MCF 10A (cell line): ENCODE measurements around the gene YWHAB. TPM values are rescaled to one million over a fixed set of nuclear protein-coding genes. Genes with fewer than 3 reads are reported as not detected.

Source experiments
- BruUV-seq: library from RNA; stranded (reverse); fragments of 400-500 nt; replicated peaks from 2 replicates; lab custom pipeline; 2021; lab: Mats Ljungman, UMichigan
- CTCF ChIA-PET: fragments of 300-600 bp; sonication (Branson Sonifier 250); formaldehyde crosslinking; extraction: SDS; loops from one replicate; lab custom pipeline; 2021; ENCODE audit warnings: antibody characterized with exemption, inconsistent platforms; lab: Yijun Ruan, JAX
- POLR2A ChIA-PET: fragments of 300-600, 350-650 bp; sonication (Branson Sonifier 250); formaldehyde crosslinking; extraction: SDS; loops from one replicate; lab custom pipeline; 2020; ENCODE audit warnings: antibody characterized with exemption, inconsistent platforms; lab: Yijun Ruan, JAX
- DNase-seq: peaks from one replicate; pipeline ENCODE4 v3.0.0-alpha.2; 2018; ENCODE audit not compliant: unreplicated experiment
- H3K27ac Mint-ChIP-seq: one replicate; pipeline ENCODE4 v1.8.0; 2022; ENCODE audit warnings: mild to moderate bottlenecking, low read depth, mixed read lengths; ENCODE audit not compliant: unreplicated experiment
- H3K27me3 Mint-ChIP-seq: one replicate; pipeline ENCODE4 v1.8.0; 2022; ENCODE audit warnings: mixed read lengths; ENCODE audit not compliant: insufficient read depth, unreplicated experiment
- H3K36me3 Mint-ChIP-seq: one replicate; pipeline ENCODE4 v1.8.0; 2022; ENCODE audit warnings: mild to moderate bottlenecking, moderate library complexity, mixed read lengths; ENCODE audit not compliant: insufficient read depth, unreplicated experiment
- H3K4me1 Mint-ChIP-seq: one replicate; pipeline ENCODE4 v1.8.0; 2022; ENCODE audit warnings: mixed read lengths; ENCODE audit not compliant: insufficient read depth, unreplicated experiment
- H3K4me3 Mint-ChIP-seq: one replicate; pipeline ENCODE4 v1.8.0; 2022; ENCODE audit warnings: mild to moderate bottlenecking, moderate library complexity, mixed read lengths; ENCODE audit not compliant: unreplicated experiment
- H3K9me3 Mint-ChIP-seq: one replicate; pipeline ENCODE4 v1.8.0; 2022; ENCODE audit warnings: mixed read lengths; ENCODE audit not compliant: unreplicated experiment
- intact Hi-C: fragments of 100-400 bp; cut with micrococcal nuclease; formaldehyde crosslinking; loops from 2 replicates; pipeline ENCODE4 v1.14.1; 2022
- total RNA-seq: library from RNA; stranded (reverse); gene quantifications from 2 replicates; pipeline ENCODE4 v1.2.3, GENCODE V29; 2022
- TF ChIP-seq, protein P1 (sequence below): fragments of 200-600 bp; IDR thresholded peaks from one replicate; pipeline ENCODE4 v1.8.0; 2022; ENCODE audit warnings: antibody characterized with exemption, mild to moderate bottlenecking; ENCODE audit not compliant: unreplicated experiment

The YWHAB gene
- total RNA-seq, 1 experiment from 2014 or later: 235 TPM

DNA sequence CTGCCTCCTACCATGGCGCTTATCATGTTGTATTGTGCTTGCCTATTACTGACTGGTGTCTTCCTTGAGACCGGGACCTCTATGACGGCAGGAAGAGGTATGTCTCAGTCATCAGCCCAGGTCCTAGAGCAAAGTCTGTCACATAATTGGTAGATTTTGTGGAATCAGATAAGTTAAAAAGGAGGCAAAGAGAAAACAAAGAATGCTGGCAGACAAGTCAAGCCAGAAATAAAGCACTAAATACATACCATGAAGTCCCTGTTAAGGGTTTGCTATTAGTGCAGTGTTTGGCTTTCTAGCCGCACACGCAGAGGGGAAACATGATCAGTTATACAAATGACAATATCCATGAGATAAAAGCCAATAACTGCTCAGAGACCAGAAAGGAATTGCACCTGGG lies 68.7 kb downstream of the YWHAB start:
- POLR2A ChIA-PET: interaction anchor here (0.6 to 1.3 kb wide), 4 partner anchors 13 to 984 kb away, joined by 3 to 4 read pairs (median 3); no protein-coding TSS in a partner anchor
- Mint-ChIP-seq H3K9me3 (no peaks in the 10 kb centered on the region), H3K27me3 (no peaks in the 10 kb centered on the region), H3K36me3 (peaks cover 86% of the 10 kb centered on the region), H3K4me1 (peaks cover 24% of the 10 kb centered on the region), H3K27ac (no peak overlapping the region), H3K4me3 (no peak overlapping the region)
- intact Hi-C loops: no loop called here
- no TSS peak for BruUV-seq
- TF ChIP-seq, protein P1, sequence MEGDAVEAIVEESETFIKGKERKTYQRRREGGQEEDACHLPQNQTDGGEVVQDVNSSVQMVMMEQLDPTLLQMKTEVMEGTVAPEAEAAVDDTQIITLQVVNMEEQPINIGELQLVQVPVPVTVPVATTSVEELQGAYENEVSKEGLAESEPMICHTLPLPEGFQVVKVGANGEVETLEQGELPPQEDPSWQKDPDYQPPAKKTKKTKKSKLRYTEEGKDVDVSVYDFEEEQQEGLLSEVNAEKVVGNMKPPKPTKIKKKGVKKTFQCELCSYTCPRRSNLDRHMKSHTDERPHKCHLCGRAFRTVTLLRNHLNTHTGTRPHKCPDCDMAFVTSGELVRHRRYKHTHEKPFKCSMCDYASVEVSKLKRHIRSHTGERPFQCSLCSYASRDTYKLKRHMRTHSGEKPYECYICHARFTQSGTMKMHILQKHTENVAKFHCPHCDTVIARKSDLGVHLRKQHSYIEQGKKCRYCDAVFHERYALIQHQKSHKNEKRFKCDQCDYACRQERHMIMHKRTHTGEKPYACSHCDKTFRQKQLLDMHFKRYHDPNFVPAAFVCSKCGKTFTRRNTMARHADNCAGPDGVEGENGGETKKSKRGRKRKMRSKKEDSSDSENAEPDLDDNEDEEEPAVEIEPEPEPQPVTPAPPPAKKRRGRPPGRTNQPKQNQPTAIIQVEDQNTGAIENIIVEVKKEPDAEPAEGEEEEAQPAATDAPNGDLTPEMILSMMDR: no peak
- no peak for DNase-seq
- CTCF ChIA-PET: interaction anchor here (0.7 to 1.1 kb wide), 3 partner anchors 9 to 339 kb away, joined by 3 to 5 read pairs (median 3); no protein-coding TSS in a partner anchor

DNA sequence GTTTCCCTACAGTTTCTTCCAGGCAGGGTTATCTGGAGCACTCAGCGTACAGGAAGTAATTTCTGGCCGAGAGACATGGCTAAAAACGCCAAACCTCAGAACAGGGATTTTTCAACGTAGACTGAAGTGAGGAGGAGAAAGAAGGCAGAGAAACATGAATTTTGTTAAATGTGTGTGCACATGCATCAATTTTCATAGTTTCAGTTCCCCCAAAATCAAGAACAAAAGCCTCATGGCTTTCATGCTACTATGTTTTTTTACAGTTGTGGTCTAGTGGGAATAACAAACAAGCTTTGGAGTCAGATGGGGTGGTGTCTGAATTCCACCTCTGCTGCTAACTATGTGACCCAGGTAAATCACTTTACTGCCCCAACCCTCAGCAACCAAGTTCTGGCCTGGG lies 69.8 kb downstream of the YWHAB start:
- no peak for DNase-seq
- H3K27ac Mint-ChIP-seq: no peak overlapping the region
- peaks cover 78% of the 10 kb centered on the region for H3K36me3 Mint-ChIP-seq
- H3K27me3 Mint-ChIP-seq: no peaks in the 10 kb centered on the region
- H3K4me3 Mint-ChIP-seq: no peak overlapping the region
- H3K9me3 Mint-ChIP-seq: no peaks in the 10 kb centered on the region
- ChIA-PET CTCF (no interaction called here), POLR2A (interaction anchor here (0.9 to 1.1 kb wide), 2 partner anchors 13 to 151 kb away, joined by 3 read pairs; no protein-coding TSS in a partner anchor)
- no TSS peak for BruUV-seq
- peaks cover 31% of the 10 kb centered on the region for H3K4me1 Mint-ChIP-seq
- TF ChIP-seq, protein P1: no peak
- intact Hi-C loops: no loop called here

DNA sequence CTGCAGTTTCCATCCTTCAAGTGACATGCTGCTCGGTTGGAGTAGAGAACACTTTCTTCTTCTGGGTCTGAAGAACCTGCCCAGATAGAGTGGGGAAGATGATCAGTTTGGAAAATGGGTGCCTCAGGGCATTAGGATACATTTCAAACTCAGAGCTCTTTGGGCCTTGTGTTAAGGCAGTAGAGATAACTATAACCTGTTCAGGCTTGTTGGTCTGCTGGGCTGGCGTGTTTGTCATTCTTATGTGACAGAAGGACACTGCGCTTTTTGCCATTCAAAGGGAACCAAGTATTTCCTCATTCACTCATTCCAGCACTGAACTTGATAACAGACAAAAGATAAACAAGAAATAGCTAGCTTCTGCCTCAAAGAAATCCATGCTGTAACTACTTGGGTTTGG lies 70.9 kb downstream of the YWHAB start:
- no TSS peak for BruUV-seq
- CTCF ChIA-PET: interaction anchor here (1.5 kb wide), 1 partner anchor 139 kb away, joined by 3 read pairs; no protein-coding TSS in a partner anchor
- Mint-ChIP-seq H3K4me1 (peaks cover 42% of the 10 kb centered on the region), H3K4me3 (no peak overlapping the region), H3K9me3 (no peaks in the 10 kb centered on the region), H3K27me3 (no peaks in the 10 kb centered on the region), H3K36me3 (peaks cover 67% of the 10 kb centered on the region), H3K27ac (peak overlapping the region; percentile 24)
- TF ChIP-seq, protein P1: no peak
- POLR2A ChIA-PET: interaction anchor here (1.0 to 4.4 kb wide), 3 partner anchors 11 to 68 kb away, joined by 4 to 18 read pairs (median 5); partner anchors contain the start of gene STK4
- intact Hi-C loops: no loop called here
- no peak for DNase-seq

Other genes starting within 250 kb of the YWHAB start
- 5.1 and 6.0 TPM in 2 replicates for gene ADA, start 234.0 kb upstream of the YWHAB start, total RNA-seq
- gene CCN5, start 170.3 kb upstream of the YWHAB start, total RNA-seq: 0.93 and 1.4 TPM in 2 replicates
- 0.93 and 1.4 TPM in 2 replicates for gene KCNK15, start 139.8 kb upstream of the YWHAB start, total RNA-seq
- not detected in 2 replicates for gene RIMS4, start 75.2 kb upstream of the YWHAB start, total RNA-seq
- 150 and 182 TPM in 2 replicates for gene PABPC1L, start 24.4 kb downstream of the YWHAB start, total RNA-seq
- 55.5 and 60.0 TPM in 2 replicates for gene TOMM34, start 74.7 kb downstream of the YWHAB start, total RNA-seq
- gene STK4, start 80.8 kb downstream of the YWHAB start, total RNA-seq: 47.7 and 51.4 TPM in 2 replicates
- gene KCNS1, start 215.4 kb downstream of the YWHAB start, total RNA-seq: not detected in 2 replicates
- gene WFDC5, start 229.5 kb downstream of the YWHAB start, total RNA-seq: not detected in 2 replicates
- not detected in 2 replicates for gene WFDC12, start 238.8 kb downstream of the YWHAB start, total RNA-seq